GM19099 (cell line): ENCODE results near the gene PTGER1.

Experiments
- POLR2A ChIP-seq: IDR thresholded peaks from 3 replicates; pipeline ENCODE4 v1.6.1; 2011; ENCODE audit warnings: low read depth; ENCODE audit not compliant: insufficient read length; ENCODE audit errors: extremely low read depth

PTGER1 gene

GRCh38 chr19:14487370-14488125, 12.4 kb upstream of the PTGER1 start:
- TF ChIP-seq POLR2A: no peak

- no peak for TF ChIP-seq POLR2A
These were observed 7.2 kb upstream of the PTGER1 start for GRCh38 chr19:14482172-14482941.

GRCh38 chr19:14480700-14481079, 5.5 kb upstream of the PTGER1 start:
- no peak for TF ChIP-seq POLR2A

- no peak for TF ChIP-seq POLR2A
These were observed 5.0 kb upstream of the PTGER1 start for GRCh38 chr19:14479975-14480699.

GRCh38 chr19:14479309-14479974, 4.3 kb upstream of the PTGER1 start:
- TF ChIP-seq POLR2A: no peak

- TF ChIP-seq POLR2A: no peak
These were observed 3.0 kb upstream of the PTGER1 start for GRCh38 chr19:14478113-14478545.

GRCh38 chr19:14477418-14478112, 2.4 kb upstream of the PTGER1 start:
- TF ChIP-seq POLR2A: no peak

GRCh38 chr19:14476673-14477401, 1.7 kb upstream of the PTGER1 start:
- TF ChIP-seq POLR2A: no peak

GRCh38 chr19:14476327-14476672, 1.1 kb upstream of the PTGER1 start:
- TF ChIP-seq POLR2A: no peak

GRCh38 chr19:14474827-14475226, 327 bp downstream of the PTGER1 start:
- no peak for TF ChIP-seq POLR2A

- TF ChIP-seq POLR2A: no peak
These were observed 1.1 kb downstream of the PTGER1 start for GRCh38 chr19:14473978-14474578.

- no peak for TF ChIP-seq POLR2A
These were observed 1.8 kb downstream of the PTGER1 start for GRCh38 chr19:14473073-14473977.
